ENCODE measurements around the gene DAPL1. TPM values are rescaled to one million over a fixed set of nuclear protein-coding genes. Genes with fewer than 3 reads are reported as not detected.
A peak's percentile ranks its signal among the peaks of the same experiment; 100 is the strongest.

Gene DAPL1
- total and polyA plus RNA-seq, 2 donors (not counting 1 experiment from before 2014, with no cell fraction given): not detected

DNA sequence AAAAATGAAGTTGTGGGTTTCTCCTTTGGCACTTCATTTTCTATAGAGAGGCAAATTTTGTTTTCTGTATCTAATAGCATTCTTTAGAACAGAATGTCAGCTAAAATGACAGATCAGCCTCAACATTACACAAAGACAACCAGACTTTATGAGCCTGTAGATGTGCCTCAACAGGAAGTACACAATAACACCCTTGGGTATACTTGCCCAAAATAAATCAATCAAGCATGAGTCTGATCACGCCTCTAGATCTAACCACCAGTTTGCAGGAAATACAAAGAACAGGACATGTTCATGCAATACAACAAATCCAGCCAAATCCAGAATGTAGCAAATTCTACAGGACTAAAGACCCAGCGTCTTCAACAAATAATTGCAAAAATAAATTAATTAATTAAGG lies 11.2 kb upstream of the DAPL1 start:
- Histone ChIP-seq H4K20me1 (ENCODE audit: control insufficient read depth, insufficient read depth, low read length, poor library complexity, severe bottlenecking) (no peaks in the 10 kb centered on the region), H3K79me2 (ENCODE audit: control insufficient read depth, insufficient read depth, low read length) (no peaks in the 10 kb centered on the region), H3K4me1 (ENCODE audit: control insufficient read depth in 2 of 2, insufficient read depth in 2 of 2, low read length in 2 of 2) (peaks cover 6 to 8% of the 10 kb centered on the region in 2 donors), H3K9ac (ENCODE audit: low read length) (no peak overlapping the region), H3K27ac (ENCODE audit: low read length in 2 of 2) (no peak overlapping the region), H3K36me3 (replicated peaks in 1 of 2; ENCODE audit: control extremely low read depth in 1 of 2, control insufficient read depth in 1 of 2, extremely low read depth in 1 of 2, insufficient read depth in 2 of 2, low read length in 1 of 2) (no peaks in the 10 kb centered on the region), H3K4me2 (replicated peaks; ENCODE audit: low read depth, low read length, poor library complexity, severe bottlenecking) (peak overlapping the region; percentile 21), H2AFZ (ENCODE audit: insufficient read depth, low read depth, low read length, poor library complexity, severe bottlenecking) (no peak overlapping the region), H3K27me3 (replicated peaks in 1 of 4; ENCODE audit: control extremely low read depth in 1 of 4, control insufficient read depth in 3 of 4, insufficient read depth in 4 of 4, low read length in 3 of 4) (peaks cover 0 to 13% (median 8%) of the 10 kb centered on the region in 4 experiments), H3K4me3 (ENCODE audit: control extremely low read depth in 1 of 5, extremely low read depth in 1 of 5, insufficient read depth in 1 of 5, low read depth in 2 of 5, low read length in 4 of 5) (no peak overlapping the region), H3K9me3 (ENCODE audit: control extremely low read depth in 1 of 3, control insufficient read depth in 2 of 3, insufficient read depth in 1 of 3, low read length in 2 of 3) (peaks cover 0 to 12% (median 0%) of the 10 kb centered on the region in 3 donors)
- TF ChIP-seq EZH2 (IDR thresholded peaks at IDR 0.05; ENCODE audit: borderline replicate concordance, insufficient read depth, low read depth, low read length, poor library complexity, severe bottlenecking): no peak
- TF ChIP-seq CTCF (IDR thresholded peaks at IDR 0.05): no peak
- POLR2A ChIA-PET: no interaction called here
- no peak for ATAC-seq (ENCODE audit: low read depth)
- intact Hi-C loops (cut with micrococcal nuclease): no loop called here
- H3K4me3 Mint-ChIP-seq: peak overlapping the region; percentile 18
- CTCF ChIA-PET: no interaction called here
- no peak overlapping the region for H3K27ac Mint-ChIP-seq
- WGBS (ENCODE audit: insufficient coverage): no CpG with 5 or more reads among the region's 2 CpGs
- H3K27me3 Mint-ChIP-seq: peaks cover 27% of the 10 kb centered on the region
- peaks cover 11% of the 10 kb centered on the region for H3K4me1 Mint-ChIP-seq
- DNase-seq: no peak
- H3K9me3 Mint-ChIP-seq (ENCODE audit: insufficient read depth): no peaks in the 10 kb centered on the region

GRCh38 chr2:158786897-158787296 lies 8.2 kb upstream of the DAPL1 start:
- Histone ChIP-seq H3K27me3 (replicated peaks in 1 of 4; ENCODE audit: control extremely low read depth in 1 of 4, control insufficient read depth in 3 of 4, insufficient read depth in 4 of 4, low read length in 3 of 4) (peaks cover 0 to 6% (median 3%) of the 10 kb centered on the region in 4 experiments), H2AFZ (ENCODE audit: insufficient read depth, low read depth, low read length, poor library complexity, severe bottlenecking) (no peak overlapping the region), H3K4me2 (replicated peaks; ENCODE audit: low read depth, low read length, poor library complexity, severe bottlenecking) (no peak overlapping the region), H3K79me2 (ENCODE audit: control insufficient read depth, insufficient read depth, low read length) (no peaks in the 10 kb centered on the region), H3K9me3 (ENCODE audit: control extremely low read depth in 1 of 3, control insufficient read depth in 2 of 3, insufficient read depth in 1 of 3, low read length in 2 of 3) (peaks cover 0 to 12% (median 0%) of the 10 kb centered on the region in 3 donors), H3K4me3 (ENCODE audit: control extremely low read depth in 1 of 5, extremely low read depth in 1 of 5, insufficient read depth in 1 of 5, low read depth in 2 of 5, low read length in 4 of 5) (no peak overlapping the region), H4K20me1 (ENCODE audit: control insufficient read depth, insufficient read depth, low read length, poor library complexity, severe bottlenecking) (no peaks in the 10 kb centered on the region), H3K9ac (ENCODE audit: low read length) (no peak overlapping the region), H3K4me1 (ENCODE audit: control insufficient read depth in 2 of 2, insufficient read depth in 2 of 2, low read length in 2 of 2) (peaks cover 6 to 8% of the 10 kb centered on the region in 2 donors), H3K36me3 (replicated peaks in 1 of 2; ENCODE audit: control extremely low read depth in 1 of 2, control insufficient read depth in 1 of 2, extremely low read depth in 1 of 2, insufficient read depth in 2 of 2, low read length in 1 of 2) (no peaks in the 10 kb centered on the region), H3K27ac (ENCODE audit: low read length in 2 of 2) (no peak overlapping the region)
- TF ChIP-seq EZH2 (IDR thresholded peaks at IDR 0.05; ENCODE audit: borderline replicate concordance, insufficient read depth, low read depth, low read length, poor library complexity, severe bottlenecking) (no peak), CTCF (IDR thresholded peaks at IDR 0.05) (no peak)
- WGBS (ENCODE audit: insufficient coverage): 89% methylated on average over 7 of the region's 8 CpGs
- intact Hi-C loops (cut with micrococcal nuclease): no loop called here
- CTCF ChIA-PET: no interaction called here
- Mint-ChIP-seq H3K4me3 (no peak overlapping the region), H3K9me3 (ENCODE audit: insufficient read depth) (no peaks in the 10 kb centered on the region), H3K27ac (no peak overlapping the region), H3K4me1 (peaks cover 11% of the 10 kb centered on the region), H3K27me3 (peaks cover 20% of the 10 kb centered on the region)
- POLR2A ChIA-PET: no interaction called here
- no peak for DNase-seq
- ATAC-seq (ENCODE audit: low read depth): no peak

Data from B cell (primary cell).